GM18858 (cell line): ENCODE results near the gene H1-8.

Experiments
- ATAC-seq: cut with Tn5 transposase; IDR thresholded peaks from one replicate; pipeline ENCODE4 v1.9.1; 2021; ENCODE audit not compliant: unreplicated experiment

H1-8 gene

GRCh38 chr3:129555616-129556357 is 12.8 kb downstream of the H1-8 start:
- no peak for ATAC-seq

GRCh38 chr3:129556358-129556695 is 13.4 kb downstream of the H1-8 start:
- ATAC-seq, result no peak

- no peak for ATAC-seq
Observed at GRCh38 chr3:129556890-129557547, 14.0 kb downstream of the H1-8 start.

GRCh38 chr3:129557548-129557894 is 14.5 kb downstream of the H1-8 start:
- ATAC-seq, result no peak

GRCh38 chr3:129558081-129558771 is 15.3 kb downstream of the H1-8 start:
- no peak for ATAC-seq

GRCh38 chr3:129558772-129559564 is 16.0 kb downstream of the H1-8 start:
- no peak for ATAC-seq

GRCh38 chr3:129559565-129560079 is 16.6 kb downstream of the H1-8 start:
- no peak for ATAC-seq

- ATAC-seq, result no peak
Observed at GRCh38 chr3:129560269-129560787, 17.4 kb downstream of the H1-8 start.

- ATAC-seq, result no peak
Observed at GRCh38 chr3:129560911-129561594, 18.1 kb downstream of the H1-8 start.

GRCh38 chr3:129561619-129562248 is 18.8 kb downstream of the H1-8 start:
- ATAC-seq, result no peak

- ATAC-seq, result no peak
Observed at GRCh38 chr3:129562803-129563202, 19.8 kb downstream of the H1-8 start.

- no peak for ATAC-seq
Observed at GRCh38 chr3:129563332-129563731, 20.4 kb downstream of the H1-8 start.

GRCh38 chr3:129563850-129564535 is 21.0 kb downstream of the H1-8 start:
- ATAC-seq, result no peak

GRCh38 chr3:129564981-129565644 is 22.1 kb downstream of the H1-8 start:
- ATAC-seq, result no peak

- no peak for ATAC-seq
Observed at GRCh38 chr3:129565902-129566301, 22.9 kb downstream of the H1-8 start.

GRCh38 chr3:129567176-129567705 is 24.3 kb downstream of the H1-8 start:
- no peak for ATAC-seq

- ATAC-seq, result no peak
Observed at GRCh38 chr3:129567939-129568338, 25.0 kb downstream of the H1-8 start.

GRCh38 chr3:129569856-129570255 is 26.9 kb downstream of the H1-8 start:
- ATAC-seq, result no peak
